Measurements from ENCODE around the gene FASN.

DNA sequence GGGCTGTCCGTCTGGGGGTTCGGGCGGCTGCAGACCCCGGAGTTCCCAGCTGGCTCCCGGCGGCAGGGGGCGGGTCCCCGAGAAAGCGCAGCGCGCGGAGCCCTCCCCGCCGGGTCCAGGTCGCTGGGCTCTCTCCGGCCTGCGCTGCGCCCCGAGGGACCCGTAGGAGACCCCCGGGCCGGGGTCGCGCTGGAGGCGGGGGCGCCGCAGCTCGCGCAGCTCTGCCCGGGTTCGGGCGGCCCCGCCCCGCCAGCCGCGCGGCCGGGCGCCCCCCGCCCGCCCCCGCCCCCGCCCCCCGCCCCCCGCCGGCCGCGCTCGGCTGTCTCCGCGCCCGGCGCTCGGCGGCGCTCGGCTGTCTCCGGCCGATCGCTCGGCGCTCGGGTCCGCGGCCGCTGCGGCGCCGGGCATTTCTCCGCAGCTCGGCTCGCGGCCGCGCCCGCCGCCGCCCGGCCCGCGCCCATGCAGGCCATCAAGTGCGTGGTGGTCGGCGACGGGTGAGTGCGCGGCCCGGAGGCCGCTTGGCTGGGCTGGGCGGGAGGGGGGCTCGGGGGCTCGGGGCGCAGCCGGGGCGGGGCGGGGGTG, 66.6 kb downstream of the FASN start, which contains the start of gene RAC3:
- TF ChIP-seq CTCF (IDR thresholded peaks at IDR 0.05) (no peak), POLR2A (IDR thresholded peaks at IDR 0.05; ENCODE audit: low read depth) (no peak), POLR2AphosphoS5 (IDR thresholded peaks at IDR 0.05) (no peak), EP300 (IDR thresholded peaks at IDR 0.05) (no peak)
